PFSK-1 (cell line): ENCODE results near the gene USP17L13.
"Not testable (repeated sequence)": the region's sequence is repeated elsewhere in the genome, so short reads cannot be mapped to it uniquely, and the experiment has no call there.

Experiments
- SIN3A ChIP-seq: IDR thresholded peaks from 2 replicates; pipeline ENCODE4 v1.6.1; 2012; ENCODE audit warnings: mild to moderate bottlenecking, low read length, moderate library complexity, borderline replicate concordance; ENCODE audit not compliant: insufficient read depth
- TAF1 ChIP-seq: IDR thresholded peaks from 2 replicates; pipeline ENCODE4 v1.6.1; 2012; ENCODE audit warnings: low read length, control low read depth, borderline replicate concordance; ENCODE audit not compliant: insufficient read depth

DNA sequence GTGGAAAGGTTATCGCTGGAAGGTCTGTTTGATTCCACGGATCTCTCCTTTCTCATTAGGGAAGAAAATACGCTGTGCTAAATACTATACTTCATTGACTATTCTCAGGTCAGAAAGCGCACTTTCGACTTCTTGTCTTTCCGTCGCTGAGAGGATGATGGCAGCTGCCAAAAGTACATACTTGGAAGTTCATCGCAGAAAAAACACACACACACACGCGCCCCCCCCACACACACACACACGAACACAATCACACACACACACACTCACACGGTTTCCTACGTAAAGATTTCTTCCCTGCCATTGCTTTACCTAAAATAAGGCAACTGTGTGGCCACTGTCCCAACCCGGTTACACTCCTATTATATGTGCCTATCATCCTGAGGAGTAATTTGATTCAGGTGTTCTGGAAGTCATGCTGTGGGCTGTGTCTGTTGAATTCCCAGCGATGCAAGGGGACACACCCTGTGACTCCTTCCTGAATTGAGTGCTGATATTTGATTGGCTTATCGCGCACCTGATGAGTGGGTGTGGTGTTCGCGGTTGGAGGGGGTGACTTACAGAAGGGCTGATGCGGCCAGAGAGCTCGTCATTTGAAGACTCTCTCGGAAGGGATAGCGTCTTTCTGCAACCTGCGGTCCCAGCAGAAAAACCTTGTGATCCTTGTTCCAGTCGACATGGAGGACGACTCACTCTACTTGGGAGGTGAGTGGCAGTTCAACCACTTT is 23.4 kb downstream of the USP17L13 start, which contains the start of gene USP17L18:
- not testable (repeated sequence) for TF ChIP-seq SIN3A, TAF1
